NCI-H1105 (cell line): ENCODE results near the gene ZNF593OS.

ENCODE experiments used
- DNase-seq: peaks from one replicate; lab custom pipeline; 2025; lab: John Stamatoyannopoulos, UW

Gene ZNF593OS

DNA sequence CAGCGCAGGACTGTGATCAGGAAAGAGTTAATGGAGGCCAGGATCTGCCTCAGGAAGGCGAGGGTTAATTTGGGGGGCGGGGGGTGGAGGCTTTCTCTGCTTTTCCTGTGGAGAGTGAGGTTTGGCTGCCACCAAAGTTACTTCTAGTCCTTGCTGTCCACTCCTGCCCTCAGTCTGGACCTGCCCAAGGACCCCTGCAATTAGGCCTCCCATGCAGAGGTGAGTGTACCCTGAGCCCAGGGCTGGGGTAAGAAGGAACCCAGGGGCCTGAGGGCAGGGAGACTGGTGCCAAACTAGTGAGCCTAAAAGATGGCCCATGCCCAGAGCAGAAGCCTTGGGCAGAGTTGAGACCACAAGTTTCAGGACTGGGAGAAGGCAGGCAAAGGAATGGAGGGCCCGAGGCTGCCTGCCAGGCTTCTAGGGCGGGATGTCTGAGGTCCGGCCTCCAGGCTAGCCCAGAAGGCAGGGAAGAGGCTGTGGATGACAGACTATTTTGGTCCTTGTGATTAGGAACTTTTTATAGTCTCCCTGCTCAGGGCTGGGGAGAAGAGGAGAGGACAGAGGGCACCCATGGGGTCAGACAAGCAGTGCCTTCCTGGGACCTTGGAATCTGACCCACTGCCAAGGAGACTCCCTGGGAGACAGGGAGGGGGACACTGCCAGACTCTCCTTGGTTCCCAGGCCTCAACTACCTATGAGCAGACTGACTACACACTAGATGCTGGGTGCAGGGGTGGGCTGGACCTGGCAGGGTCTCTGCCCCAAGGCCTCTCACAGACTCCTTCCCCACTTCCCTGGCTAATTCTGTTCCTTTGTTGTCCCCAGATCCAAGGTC is 12.5 kb downstream of the ZNF593OS start, which contains the start of gene FAM110D:
Gene FAM110D (plus strand): TSS at position 172 of the 835 bp plus-strand sequence. CDS start 2,213 bp downstream, outside the sequence.
- no peak for DNase-seq

DNA sequence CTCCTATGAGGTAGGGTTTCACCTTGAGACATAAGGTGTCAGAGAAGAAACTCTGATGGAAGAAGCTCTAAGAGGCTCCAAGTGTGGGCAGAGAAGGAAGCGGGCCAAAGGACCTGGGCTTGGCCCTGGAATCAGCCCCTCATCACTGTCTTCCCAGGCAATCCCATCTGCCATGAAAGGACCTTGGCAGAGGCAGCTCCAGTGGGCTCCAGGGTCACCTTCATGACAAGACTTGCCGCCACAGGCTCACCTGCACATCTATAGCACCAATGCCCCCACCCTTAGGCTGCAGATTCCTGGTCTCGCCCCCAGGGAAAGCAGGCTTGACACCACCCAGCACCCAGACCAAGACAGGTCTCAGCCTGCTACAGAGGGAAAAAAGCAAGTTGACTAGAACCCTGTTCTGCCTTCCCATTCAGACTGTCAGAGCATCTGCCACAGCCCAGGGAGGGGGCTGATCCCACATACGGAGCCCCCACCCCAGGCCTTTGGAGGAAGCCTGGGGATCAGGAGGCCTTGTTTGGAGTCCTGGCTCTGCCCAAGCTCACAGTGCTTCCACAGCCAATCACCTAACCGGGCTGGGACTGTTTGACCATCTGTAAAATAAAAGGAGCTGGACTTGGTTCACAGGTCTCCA is 13.2 kb downstream of the ZNF593OS start:
- no peak for DNase-seq

DNA sequence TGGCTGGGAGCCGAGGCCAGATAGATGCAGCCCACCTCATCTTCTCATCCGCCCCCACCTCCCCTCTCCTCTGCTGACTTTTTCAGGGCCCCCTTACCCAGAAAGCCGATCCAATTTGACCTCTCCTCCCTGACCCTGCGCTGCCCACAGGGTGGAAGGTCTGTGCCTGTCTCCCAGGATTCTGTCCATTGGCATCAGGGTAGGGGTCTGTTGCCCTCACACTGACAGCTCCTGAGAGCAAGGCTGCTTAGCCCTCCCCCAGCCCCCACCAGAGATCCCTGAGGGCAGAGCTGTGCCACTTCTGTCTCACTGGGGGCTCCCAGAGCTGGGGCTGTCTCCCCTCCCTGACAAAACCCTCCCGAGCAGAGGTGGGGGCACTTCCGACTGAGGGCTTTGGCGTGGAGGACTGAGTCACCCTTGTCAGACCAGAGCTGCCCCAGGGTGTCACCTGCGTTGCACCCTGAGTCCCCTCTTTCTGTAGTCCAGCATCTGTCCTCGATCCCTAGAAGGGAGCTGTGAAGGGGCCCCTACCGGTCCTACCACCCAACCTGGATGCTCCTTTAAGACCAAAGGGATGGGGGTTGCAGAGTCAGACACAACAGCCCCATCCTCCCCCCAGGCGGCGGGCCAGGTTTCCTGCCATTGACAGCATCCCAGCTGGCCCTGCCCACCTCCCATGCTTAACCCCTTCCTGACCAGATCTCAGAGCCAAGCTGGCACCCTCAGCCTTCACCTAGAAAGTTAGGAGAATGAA is 15.2 kb downstream of the ZNF593OS start:
- DNase-seq: no peak

DNA sequence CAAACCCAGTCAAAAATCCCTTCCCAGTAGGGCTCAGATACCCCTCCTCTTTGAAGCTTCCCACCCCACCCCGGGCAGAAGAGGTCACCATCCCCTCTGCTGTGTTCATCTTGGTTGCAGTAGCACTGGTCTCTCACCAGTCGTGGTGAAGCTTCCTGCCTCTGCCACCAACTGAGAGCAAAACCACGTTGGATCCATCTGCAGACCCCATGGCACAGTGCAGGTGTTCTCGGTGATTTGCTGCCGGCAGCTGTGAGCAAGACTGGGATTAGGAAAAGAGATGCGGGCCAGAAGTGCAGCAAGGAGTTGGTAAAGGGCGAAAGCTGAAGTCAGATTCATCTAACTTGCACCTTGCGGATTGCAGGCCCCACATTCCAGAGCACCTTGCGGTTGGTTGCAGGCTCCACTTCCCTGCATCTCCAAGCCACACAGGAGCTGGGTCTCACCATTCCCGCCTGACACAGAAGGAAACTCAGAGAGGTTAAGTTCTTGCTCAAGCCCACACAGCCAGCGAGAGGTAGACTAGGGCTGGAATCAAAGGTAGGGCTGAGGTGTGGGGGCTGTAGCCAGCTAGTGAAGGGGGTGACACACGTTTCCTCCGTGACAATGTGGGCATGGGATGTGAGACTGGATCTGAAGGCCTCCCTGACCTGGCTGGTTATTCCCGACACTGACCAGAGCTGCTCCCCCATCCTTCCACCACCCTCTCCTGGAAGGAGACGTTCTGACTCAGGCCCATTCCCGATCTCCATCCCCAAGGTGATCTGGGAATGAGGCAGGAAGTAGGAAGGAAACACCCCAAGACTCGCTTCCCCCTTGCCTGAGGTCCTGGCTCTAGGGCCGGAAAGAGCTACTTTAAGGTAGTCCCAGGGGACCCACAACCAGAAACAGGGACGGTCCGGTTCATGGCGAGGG is 16.0 kb downstream of the ZNF593OS start:
- DNase-seq: no peak

DNA sequence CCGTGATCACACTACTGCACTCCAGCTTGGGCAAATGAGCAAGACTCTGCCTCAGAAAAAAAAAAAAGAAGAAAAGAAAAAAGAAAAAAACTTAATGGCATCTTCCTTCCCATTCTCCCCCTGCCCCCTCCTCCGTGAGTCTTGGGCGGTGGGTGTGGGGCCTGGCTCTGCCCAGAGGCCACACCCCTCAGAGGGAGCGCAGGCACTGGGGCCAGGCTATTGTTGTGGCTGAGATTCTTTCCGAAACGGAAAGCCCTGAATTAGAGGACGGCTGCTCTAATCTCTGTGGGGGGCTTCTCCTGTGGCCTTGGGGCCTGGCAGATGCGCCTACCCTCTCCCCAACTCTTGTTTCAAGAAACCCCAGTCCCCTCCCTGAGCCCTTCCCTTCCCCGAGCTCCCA is 16.9 kb downstream of the ZNF593OS start:
- no peak for DNase-seq

DNA sequence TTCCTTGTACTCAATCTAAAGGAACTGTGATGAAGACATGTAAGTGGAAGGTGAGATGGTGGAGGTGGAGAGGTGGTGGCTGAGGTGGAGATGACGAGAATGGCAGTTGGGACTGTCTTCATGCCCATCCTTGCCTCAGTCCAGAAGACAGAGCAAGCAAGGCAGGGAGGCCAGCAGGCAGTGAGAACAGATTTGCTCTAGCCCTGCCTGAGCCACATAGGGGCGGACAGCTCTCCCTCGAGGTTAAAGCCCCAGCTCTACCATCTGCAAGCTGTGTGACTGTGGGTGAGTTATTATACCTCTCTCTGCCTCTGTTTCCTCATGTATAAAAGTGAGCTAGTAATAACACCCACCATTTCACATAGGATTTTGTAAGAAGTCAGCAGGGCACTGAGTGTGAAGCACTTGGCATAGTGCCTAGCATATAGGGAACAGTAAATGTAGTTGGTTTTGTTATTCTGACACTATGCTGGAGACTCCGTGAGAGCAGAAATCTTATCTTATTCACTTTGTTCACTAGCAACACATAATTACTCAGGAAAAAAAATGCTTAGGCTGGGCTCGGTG is 17.6 kb downstream of the ZNF593OS start:
- DNase-seq: no peak

DNA sequence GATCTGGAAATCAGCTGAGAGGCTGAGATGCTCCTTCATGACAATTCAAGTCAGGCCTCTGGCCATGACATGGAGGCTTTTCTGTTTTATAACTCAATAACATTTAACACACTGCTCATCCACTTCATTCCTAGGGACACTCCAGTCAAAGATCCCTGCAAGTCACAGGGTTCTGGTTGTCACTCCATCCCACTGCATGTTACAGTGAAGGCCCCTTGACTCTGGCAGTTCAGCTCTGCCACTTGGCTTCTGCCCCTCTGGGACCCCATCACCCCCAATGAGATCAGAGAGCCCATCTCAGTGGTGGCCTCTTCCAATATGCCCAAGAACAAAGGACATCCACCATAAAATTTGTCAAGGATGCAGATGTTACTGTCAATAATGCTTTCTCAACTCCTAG is 22.7 kb downstream of the ZNF593OS start:
- no peak for DNase-seq

DNA sequence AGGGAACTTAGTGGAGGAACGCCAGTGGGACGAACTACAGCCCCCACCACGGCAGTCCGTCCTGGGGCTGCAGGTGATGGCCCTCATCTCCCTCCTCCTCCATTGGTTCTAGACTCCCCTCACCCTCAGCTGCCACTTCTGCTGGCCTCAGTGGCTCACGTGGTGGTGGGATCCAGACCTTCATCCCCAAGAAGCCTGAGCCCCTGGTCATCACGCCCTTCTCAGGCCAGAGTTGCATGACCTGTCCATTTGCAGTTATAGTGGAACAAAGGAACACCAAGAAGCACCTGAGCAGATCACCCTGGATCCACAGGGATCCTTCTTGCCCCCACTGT is 25.7 kb downstream of the ZNF593OS start:
- no peak for DNase-seq

DNA sequence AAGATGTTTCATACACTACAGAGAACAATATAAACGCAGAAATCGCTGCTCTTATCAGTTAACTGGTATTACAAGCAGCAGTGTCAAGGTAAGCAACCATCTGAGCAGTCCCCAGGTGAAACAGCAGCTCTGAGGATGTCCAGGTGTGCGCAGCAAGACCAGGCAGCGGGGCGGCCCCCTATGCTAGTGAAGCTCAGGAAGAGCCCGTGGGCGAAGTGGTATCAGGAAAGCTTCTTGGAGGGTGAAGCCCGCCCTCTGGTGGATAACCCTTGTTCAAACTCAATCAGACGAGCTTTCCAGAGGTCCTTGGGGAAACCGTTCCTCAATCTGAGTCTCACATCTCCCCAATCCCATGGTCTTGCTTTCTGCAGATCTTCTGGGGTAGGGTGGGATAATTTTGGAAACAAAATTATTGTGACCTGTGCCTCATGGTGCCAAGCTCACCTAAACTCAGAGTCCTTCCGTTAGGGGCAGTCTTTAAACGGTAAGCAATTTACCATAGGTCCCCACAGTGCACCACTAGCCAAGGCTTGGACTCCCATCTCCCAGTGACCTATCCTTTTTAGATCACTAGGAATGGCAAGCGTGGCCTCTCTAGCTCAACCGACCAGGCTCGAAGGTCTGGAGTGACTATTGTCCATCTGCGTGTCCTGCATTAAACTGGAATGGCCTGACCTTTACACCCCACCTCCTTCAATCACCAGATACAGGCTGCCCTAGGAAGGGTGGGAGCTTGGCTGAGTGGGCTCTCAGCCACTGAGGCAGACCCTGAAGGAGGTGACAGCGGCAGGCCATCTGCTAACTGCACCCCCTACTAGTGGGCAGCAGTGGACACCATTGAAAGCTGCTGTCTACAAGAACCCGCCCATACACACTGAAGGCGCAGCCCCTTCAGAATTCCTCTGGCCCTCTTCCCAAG is 26.3 kb downstream of the ZNF593OS start:
- DNase-seq: peak; percentile 91

DNA sequence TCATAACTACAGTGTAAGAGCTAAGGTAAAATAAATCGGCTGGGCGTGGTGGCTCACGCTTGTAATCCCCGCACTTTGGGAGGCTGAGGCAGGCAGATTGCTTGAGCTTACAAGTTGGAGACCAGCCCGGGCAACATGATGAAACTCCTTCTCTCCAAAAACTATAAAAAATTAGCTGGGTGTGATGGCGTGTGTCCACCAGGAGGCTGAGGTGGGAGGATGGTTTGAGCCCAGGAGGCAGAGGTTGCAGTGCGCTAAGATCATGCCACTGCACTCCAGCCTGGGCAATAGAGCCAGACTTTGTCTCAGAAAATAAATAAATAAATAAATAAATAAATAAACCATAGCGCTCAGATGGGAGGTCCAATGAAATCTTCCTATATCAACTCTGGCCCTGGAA is 29.5 kb downstream of the ZNF593OS start:
- DNase-seq: no peak

DNA sequence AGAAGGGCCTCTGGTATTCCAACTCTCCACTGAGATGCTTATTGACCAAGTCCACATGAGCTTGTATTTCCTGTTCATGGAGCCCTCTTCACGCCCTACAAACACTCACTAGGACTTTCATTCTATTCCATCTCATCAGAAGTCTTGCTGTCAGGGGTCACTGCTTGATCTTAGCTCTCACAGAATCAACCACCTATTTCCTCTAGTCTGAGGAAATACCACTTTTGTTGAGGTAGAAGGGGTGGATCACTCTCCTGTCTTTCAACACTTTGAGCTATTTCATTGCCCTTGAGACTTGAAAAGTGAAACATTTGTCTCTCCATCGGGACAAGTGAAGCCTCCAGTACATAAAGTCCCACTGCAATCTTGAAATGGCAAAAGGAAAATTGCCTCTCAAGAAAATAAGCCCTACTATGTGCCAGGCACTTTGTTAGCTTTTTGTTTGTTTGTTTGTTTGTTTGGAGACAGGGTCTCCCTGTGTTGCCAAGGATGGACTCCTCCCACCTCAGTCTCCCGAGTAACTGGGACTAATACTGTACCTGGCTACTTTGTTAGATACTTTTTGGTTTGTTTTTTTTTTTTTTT is 32.6 kb downstream of the ZNF593OS start:
- DNase-seq: no peak

DNA sequence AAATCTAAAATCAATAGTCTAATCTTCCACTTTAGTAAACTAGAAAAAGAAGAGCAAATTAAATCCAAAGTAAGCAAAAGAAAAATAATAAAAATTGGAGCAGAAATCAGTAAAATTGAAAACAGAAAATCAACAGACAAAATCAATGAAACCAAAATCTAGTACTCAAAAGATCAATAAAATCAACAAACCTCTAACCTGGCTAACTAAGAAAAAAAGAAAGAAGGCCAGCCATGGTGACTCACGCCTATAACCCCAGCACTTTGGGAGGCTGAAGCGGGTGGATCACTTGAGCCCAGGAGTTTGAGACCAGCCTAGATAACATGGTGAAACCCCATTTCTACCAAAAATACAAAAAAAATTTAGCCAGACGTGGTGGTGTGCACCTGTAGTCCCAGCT is 37.2 kb downstream of the ZNF593OS start:
- no peak for DNase-seq

DNA sequence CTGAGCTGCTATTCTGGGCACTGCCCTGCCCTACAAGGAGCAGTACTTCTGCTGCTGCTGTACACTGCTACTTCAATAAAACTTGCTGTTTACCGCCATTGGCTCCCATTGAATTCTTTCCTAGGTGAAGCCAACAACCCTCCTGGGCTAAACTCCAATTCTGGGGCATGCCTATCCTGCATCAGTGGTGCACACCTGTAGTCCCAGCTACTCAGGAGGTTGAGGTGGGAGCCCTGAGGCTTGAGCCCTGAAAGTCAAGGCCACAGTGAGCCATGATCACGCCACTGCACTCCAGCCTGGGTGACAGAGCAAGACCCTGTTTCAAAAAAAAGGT is 38.8 kb downstream of the ZNF593OS start:
- DNase-seq: no peak

DNA sequence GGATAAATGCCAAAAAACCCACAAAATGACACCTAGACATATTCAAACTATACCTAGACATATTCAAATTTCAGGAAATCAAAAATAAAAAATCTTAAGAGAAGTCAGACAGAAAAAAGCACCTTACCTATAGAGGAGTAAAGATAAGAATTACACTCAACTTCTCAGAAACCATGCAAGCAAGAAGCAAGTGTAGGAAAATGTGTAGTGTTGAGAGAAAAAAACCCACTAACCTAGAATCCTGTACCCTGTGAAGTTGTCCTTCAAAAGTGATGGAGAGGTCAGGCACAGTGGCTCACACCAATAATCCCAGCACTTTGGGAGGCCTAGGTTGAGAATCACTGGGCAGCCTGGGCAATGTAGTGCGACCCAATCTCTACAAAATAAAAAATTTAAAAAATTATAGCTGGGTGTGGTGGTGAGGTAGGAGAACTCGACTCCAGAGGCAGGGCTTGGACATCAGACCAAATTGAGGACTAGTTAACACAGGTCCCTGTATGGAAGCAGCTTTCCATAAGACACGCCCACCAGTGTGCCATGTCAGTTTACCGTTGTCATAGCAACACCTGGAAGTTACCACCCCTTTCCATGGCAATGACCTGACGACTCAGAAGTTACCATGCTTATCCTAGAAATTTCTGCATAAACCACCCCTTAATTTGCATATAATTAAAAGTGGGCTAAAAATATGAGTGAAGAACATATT is 39.4 kb downstream of the ZNF593OS start:
- DNase-seq: no peak

DNA sequence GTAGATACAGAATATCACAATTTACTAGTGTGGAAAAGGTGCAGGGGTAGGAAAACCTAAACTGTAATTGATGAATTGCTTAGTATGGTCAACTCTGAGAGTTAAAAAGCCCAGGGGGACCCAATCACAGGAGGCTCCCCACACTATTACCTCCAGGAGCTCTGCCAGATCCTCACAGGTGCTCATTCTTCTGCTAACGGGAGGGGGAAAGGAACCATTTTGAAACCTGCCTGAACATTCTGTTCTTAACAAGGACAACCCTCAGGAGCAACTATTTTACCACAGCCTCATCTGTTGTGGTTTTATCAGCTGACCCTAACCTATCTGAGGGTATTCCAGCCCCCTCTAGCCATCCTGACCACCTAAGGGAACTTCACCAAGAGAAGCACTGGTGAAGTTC is 40.9 kb downstream of the ZNF593OS start:
- DNase-seq: no peak

DNA sequence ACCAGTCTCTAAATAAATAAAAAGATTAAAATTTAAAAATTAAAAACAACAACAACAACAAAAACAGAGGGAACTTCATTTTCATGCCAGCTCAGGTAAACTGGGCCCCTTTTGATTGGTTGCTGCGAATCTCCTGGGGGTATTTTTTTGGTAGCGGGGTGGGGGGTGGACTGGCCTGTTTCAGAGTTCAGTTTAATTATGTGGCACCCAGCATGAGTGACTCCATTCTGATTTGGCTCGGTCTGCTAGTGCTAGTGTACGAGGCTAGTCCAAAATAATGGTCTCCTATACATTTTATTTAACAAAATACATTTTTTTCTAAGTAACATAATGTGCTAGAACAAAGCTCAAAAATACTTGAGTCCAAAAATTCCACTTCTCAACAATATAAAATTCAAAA is 41.9 kb downstream of the ZNF593OS start:
- DNase-seq: no peak

DNA sequence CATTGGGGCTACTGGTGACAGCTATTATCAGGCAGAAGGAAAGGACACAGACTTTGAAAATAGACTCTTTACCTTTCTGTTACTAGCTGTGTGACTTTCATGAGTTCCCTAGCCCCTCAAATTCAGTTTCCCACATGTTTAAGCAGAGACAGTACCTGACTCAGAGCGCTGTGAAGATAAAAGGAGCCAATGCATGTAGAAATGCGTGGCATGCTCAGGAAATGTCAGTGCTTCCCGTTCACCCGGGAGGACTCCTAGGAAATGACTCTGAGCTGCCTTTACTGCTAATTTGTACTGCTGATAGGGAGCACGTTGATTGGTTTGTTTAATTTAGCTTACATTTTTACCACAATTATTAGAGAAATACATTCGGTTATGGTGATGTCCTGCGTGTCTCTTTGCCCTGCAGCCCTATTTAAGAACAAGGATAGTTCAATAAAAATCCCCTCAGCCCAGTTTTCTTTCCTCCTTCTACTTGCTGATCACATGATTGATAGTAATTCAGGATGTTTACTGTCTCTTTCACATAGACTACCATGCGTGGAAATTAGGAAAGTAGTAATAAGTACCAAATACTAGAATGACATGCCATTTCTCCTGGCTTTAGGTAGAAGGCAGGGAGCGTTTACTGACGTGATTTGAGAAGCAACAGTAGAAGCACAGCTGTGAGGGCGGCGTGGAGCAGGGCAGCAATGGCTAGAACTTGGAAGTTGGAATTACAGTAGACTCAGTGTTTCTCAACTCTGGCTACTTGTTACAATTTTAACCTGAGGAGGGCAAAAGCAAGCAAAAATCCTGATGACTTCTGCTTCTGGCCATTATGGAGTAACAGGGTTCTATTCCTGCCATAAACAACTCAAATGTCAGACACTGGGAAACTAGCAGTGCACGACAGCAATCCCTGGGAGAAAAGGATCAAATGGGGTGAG is 44.1 kb downstream of the ZNF593OS start:
- DNase-seq: no peak

DNA sequence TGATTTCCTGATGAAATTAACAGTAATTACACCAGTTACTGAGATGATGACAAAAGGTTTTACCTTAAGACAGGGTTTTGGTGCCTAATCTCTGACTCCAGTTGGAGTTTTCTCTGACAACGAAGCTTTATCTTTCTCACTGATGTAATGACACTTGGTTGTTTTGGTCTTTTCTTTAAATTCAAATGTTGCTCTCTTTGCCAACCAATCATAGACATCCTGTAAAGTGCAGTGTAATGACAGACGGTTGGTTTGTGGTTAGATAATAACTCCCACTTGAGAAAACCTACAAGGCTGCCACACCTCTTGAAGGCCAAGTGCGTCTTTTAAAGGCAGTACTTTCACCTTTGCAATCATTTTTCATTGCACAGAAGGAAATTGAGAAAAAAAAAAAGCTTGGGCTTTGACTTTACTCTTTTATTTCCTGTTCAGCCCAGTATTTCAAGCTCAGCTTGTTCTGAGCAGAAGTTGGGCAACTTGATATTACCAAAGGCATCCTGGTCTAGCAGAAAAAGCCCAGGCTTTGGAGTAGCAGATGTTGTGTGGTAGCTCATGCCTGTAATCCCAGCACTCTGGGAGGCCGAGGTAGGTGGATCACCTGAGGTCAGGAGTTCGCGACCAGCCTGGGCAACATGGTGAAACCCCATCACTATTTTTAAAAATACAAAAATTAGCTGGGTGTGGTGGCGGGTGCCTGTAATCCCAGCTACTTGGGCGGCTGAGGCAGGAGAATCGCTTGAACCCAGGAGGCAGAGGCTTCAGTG is 45.1 kb downstream of the ZNF593OS start:
- peak; percentile 73 for DNase-seq
